Gastrocnemius medialis (tissue), 4 donors: ENCODE results near the gene MGME1.

Experiments
- POLR2A ChIP-seq, 2 donors: fragments of 450-650 bp; IDR thresholded peaks; one replicate each; pipeline ENCODE4 v1.6.1; 2017; ENCODE audit warnings: antibody characterized with exemption in 2 of 2, mild to moderate bottlenecking in 2 of 2, moderate library complexity in 2 of 2
- TF ChIP-seq, protein P1 (sequence below), 5 experiments: fragments of 450-650 bp in 3 of 5; fragments of 200-600 bp in 2 of 5; sonication (generic) in 2 of 5; IDR thresholded peaks in 4 of 5; conservative IDR thresholded peaks in 1 of 5; 1 replicate in 4 of 5; 2 replicates in 1 of 5; pipeline ENCODE4 v1.5.1; 2016 to 2019; ENCODE audit warnings: antibody characterized with exemption in 5 of 5, mild to moderate bottlenecking in 3 of 5, moderate library complexity in 3 of 5

- TF ChIP-seq, protein P1, sequence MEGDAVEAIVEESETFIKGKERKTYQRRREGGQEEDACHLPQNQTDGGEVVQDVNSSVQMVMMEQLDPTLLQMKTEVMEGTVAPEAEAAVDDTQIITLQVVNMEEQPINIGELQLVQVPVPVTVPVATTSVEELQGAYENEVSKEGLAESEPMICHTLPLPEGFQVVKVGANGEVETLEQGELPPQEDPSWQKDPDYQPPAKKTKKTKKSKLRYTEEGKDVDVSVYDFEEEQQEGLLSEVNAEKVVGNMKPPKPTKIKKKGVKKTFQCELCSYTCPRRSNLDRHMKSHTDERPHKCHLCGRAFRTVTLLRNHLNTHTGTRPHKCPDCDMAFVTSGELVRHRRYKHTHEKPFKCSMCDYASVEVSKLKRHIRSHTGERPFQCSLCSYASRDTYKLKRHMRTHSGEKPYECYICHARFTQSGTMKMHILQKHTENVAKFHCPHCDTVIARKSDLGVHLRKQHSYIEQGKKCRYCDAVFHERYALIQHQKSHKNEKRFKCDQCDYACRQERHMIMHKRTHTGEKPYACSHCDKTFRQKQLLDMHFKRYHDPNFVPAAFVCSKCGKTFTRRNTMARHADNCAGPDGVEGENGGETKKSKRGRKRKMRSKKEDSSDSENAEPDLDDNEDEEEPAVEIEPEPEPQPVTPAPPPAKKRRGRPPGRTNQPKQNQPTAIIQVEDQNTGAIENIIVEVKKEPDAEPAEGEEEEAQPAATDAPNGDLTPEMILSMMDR (IDR thresholded peaks at IDR 0.05 in 4 of 5, conservative IDR thresholded peaks at IDR 0.05 in 1 of 5): no peak
- no peak for TF ChIP-seq POLR2A (IDR thresholded peaks at IDR 0.05)
Observed at GRCh38 chr20:17933711-17934110, 35.1 kb upstream of the MGME1 start.
